Endometrium (tissue), 2 donors: Measurements from ENCODE around the gene STUB1.

Source experiments
- FAIRE-seq: peaks from 2 replicates; lab custom pipeline; 2012; peaks lifted over from hg19 to GRCh38; lab: Jason Lieb, UNC
- donor health status: control.
- donor health status: control.

Gene STUB1

GRCh38 chr16:667113-667779 is 13.0 kb upstream of the STUB1 start:
- FAIRE-seq: no peak

- no peak for FAIRE-seq
These were observed 12.3 kb upstream of the STUB1 start, which contains the start of gene RHOT2 for GRCh38 chr16:667780-668518. Gene RHOT2 (plus strand): TSS chr16:668132. CDS start chr16:668200, 68 bp downstream.

GRCh38 chr16:668519-669171 is 11.6 kb upstream of the STUB1 start:
- FAIRE-seq: no peak

- FAIRE-seq: no peak
These were observed 10.5 kb upstream of the STUB1 start for GRCh38 chr16:669666-670065.

GRCh38 chr16:670485-671352 is 9.5 kb upstream of the STUB1 start:
- FAIRE-seq: no peak

GRCh38 chr16:671353-672131 is 8.7 kb upstream of the STUB1 start:
- FAIRE-seq: no peak

- FAIRE-seq: no peak
These were observed 7.8 kb upstream of the STUB1 start for GRCh38 chr16:672371-672770.

GRCh38 chr16:672851-673250 is 7.4 kb upstream of the STUB1 start:
- FAIRE-seq: no peak

GRCh38 chr16:673399-673991 is 6.7 kb upstream of the STUB1 start:
- FAIRE-seq: no peak

GRCh38 chr16:674214-674881 is 5.9 kb upstream of the STUB1 start:
- FAIRE-seq: no peak

GRCh38 chr16:674968-675883 is 5.0 kb upstream of the STUB1 start, which contains the start of gene RHBDL1:
Gene RHBDL1 (plus strand): TSS chr16:675671. CDS start chr16:675791, 120 bp downstream.
- no peak for FAIRE-seq

- no peak for FAIRE-seq
These were observed 4.2 kb upstream of the STUB1 start for GRCh38 chr16:675884-676564.

GRCh38 chr16:676565-676902 is 3.7 kb upstream of the STUB1 start:
- no peak for FAIRE-seq

GRCh38 chr16:676913-677312 is 3.3 kb upstream of the STUB1 start:
- no peak for FAIRE-seq

GRCh38 chr16:677316-678190 is 2.7 kb upstream of the STUB1 start:
- no peak for FAIRE-seq

- FAIRE-seq: no peak
These were observed 1.9 kb upstream of the STUB1 start for GRCh38 chr16:678209-678857.
